Stimulated activated CD8-positive, alpha-beta memory T cell treated with anti-CD3 and anti-CD28 coated beads, Interleukin-7, amount 100 ng/mL, for 48 hours (primary cell): Measurements from ENCODE around the gene INHBC.
A peak's percentile ranks its signal among the peaks of the same experiment; 100 is the strongest.
"Not testable (repeated sequence)": the region's sequence is repeated elsewhere in the genome, so short reads cannot be mapped to it uniquely, and the experiment has no call there.

ENCODE experiments used
- DNase-seq, 2 donors: peaks; one replicate each; pipeline ENCODE4 v3.0.0-alpha.2; 2020; ENCODE audit warnings: low read depth in 1 of 2; ENCODE audit errors: extremely low read depth in 1 of 2

INHBC gene

GRCh38 chr12:57479376-57480115, 45.0 kb downstream of the INHBC start, which contains the start of gene ARHGAP9:
Gene ARHGAP9 (minus strand): TSS chr12:57479866. CDS start chr12:57479406, 460 bp downstream.
- DNase-seq = no peak

- no peak for DNase-seq
These were observed 47.1 kb downstream of the INHBC start for GRCh38 chr12:57481671-57482070.

- no peak for DNase-seq
These were observed 48.9 kb downstream of the INHBC start for GRCh38 chr12:57483466-57483865.

GRCh38 chr12:57485695-57486094, 51.1 kb downstream of the INHBC start:
- no peak for DNase-seq

- no peak for DNase-seq
These were observed 52.5 kb downstream of the INHBC start for GRCh38 chr12:57487055-57487596.

GRCh38 chr12:57487597-57488401, 53.2 kb downstream of the INHBC start, which contains the start of gene MARS1:
Gene MARS1 (plus strand): TSS chr12:57488068. CDS start chr12:57488091, 23 bp downstream.
- DNase-seq = peak; percentile 83 to 89

- DNase-seq = no peak
These were observed 54.0 kb downstream of the INHBC start for GRCh38 chr12:57488402-57489156.

GRCh38 chr12:57489157-57489641, 54.6 kb downstream of the INHBC start:
- no peak for DNase-seq

- DNase-seq = no peak
These were observed 55.5 kb downstream of the INHBC start for GRCh38 chr12:57490126-57490525.

GRCh38 chr12:57491393-57492280, 57.1 kb downstream of the INHBC start:
- no peak for DNase-seq

- DNase-seq = not testable (repeated sequence)
These were observed 60.6 kb downstream of the INHBC start for GRCh38 chr12:57495051-57495701.

- no peak for DNase-seq
These were observed 62.2 kb downstream of the INHBC start for GRCh38 chr12:57496822-57497221.

- no peak for DNase-seq
These were observed 62.9 kb downstream of the INHBC start for GRCh38 chr12:57497223-57498131.

GRCh38 chr12:57498132-57498502, 63.5 kb downstream of the INHBC start:
- no peak for DNase-seq

GRCh38 chr12:57498571-57498970, 64.0 kb downstream of the INHBC start:
- no peak for DNase-seq

- no peak for DNase-seq
These were observed 65.6 kb downstream of the INHBC start for GRCh38 chr12:57500213-57500612.
